Skin epidermis (tissue), 12 donors: Measurements from ENCODE around the gene ASMT.

ENCODE experiments used
- H3K27ac ChIP-seq, 21 experiments: fragments of 200-600 bp; sonication (generic) in 11 of 21; one replicate each; pipeline ENCODE4 v1.5.0; 2020; ENCODE audit warnings: mild to moderate bottlenecking in 3 of 21, inconsistent platforms in 2 of 21, moderate library complexity in 2 of 21
- H3K4me3 ChIP-seq, 7 experiments: fragments of 200-600 bp; sonication (generic) in 2 of 7; one replicate each; pipeline ENCODE4 v1.5.0; 2020; ENCODE audit warnings: inconsistent platforms in 2 of 7, mild to moderate bottlenecking in 2 of 7, moderate library complexity in 1 of 7

Gene ASMT

DNA sequence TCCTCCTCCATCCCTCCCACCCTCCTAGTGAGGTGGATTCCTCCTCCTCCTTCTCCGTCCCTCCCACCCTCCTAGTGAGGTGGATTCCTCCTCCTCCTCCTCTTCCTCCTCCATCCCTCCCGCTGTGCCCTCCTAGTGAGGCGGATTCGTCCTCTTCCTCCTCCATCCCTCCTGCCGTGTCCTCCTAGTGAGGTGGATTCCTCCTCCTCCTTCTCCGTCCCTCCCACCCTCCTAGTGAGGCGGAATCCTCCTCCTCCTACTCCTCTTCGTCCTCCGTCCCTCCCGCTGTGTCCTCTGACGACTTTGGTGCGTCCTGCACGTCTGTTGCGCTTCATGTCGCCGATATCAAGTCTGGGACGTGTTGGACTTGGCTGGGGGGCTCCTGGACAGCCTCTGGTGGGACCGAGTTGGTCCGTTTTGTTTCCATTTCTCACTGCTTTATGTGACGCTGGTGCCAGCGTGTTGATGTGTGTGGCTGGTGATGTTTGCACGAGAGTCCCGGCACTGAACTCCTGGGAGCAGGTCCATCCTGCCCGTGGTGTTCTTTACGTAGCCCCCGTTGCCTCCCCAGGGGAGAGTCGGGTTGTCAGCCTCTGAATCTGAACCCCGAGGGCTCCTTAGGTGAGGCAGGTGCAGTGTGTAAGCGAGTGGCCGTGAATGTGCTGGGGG, 18.0 kb upstream of the ASMT start:
- H3K27ac ChIP-seq, result no peak overlapping the region

GRCh38 chrX:1597345-1598020, 17.4 kb upstream of the ASMT start:
- no peak overlapping the region for H3K27ac ChIP-seq
- no peak overlapping the region for H3K4me3 ChIP-seq

More for the DNA sequence above, 18.0 kb upstream of the ASMT start:
- H3K4me3 ChIP-seq, result no peak overlapping the region

GRCh38 chrX:1598021-1598875, 16.6 kb upstream of the ASMT start:
- H3K4me3 ChIP-seq, result no peak overlapping the region
- H3K27ac ChIP-seq, result no peak overlapping the region

DNA sequence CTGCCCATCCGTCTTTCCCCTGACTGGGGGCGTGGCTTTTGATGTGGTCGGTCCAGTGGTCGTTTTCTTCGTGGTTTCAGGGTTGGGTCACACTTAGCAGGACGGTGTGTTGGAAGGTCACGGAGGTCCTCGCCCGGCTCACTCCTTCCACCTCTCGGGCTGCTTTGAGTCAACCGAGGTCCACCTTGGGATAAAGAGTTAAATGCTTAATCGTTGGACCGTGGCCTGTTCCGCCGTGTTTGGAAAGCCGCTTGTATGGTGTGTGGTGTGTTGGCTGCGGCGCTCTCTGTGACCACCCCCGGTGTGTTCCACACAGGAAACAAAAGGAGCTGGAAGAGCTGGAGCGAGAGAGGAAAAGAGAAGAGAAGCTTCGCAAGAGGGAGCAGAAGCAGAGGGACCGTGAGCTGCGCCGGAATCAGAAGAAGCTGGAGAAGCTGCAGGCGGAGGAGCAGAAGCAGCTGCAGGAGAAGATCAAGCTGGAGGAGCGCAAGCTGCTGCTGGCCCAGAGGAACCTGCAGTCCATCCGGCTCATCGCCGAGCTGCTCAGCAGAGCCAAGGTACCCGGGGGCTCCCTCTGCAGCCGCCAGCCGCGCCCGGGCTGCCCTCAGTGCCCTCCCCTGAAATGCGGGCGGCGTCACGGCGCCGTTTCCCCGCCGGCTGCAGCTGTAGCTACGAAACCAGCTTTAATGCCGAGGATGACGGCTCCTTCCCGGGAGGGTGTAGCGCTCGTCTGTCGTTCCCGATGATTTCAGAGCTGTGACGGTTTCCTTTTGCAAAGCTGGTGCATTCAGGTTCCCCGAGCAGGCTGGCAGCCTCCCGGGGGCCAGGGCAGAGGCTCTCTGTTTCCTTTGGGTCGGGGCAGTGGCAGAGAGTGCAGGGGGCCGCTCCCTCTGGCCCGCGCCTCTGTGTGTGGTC, 15.7 kb upstream of the ASMT start:
- H3K4me3 ChIP-seq, result no peak overlapping the region
- no peak overlapping the region for H3K27ac ChIP-seq

DNA sequence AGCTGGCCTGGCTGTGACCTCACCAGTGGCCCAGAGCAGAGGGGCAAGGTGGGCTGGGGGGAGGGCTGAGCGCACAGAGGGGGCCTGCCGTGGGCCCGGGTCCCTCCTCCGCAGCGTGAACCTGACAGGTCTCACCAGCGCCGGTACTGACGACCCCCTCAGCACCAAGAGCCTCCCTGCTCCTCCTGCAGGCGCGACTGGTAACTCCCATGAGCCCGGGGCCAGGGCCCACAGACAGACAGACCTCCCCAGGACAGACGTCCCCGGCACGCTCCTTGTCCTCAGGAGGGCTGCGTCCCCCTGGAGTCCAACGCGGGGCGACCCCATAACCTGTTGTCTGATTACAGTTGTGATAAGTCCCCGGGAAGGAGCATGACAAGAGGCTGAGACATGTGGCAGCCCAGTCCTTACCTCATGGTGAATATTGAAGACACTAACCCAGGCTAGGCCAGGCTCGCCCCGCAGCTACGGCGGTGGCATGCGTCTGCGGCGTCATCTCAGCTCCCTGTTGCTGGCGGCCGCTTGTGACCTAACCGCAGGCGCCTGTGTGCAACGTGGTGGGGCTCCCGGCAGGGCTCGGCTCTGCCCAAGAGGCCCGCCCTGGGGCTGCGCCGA, 15.0 kb upstream of the ASMT start:
- Histone ChIP-seq H3K27ac (no peak overlapping the region), H3K4me3 (no peak overlapping the region)

DNA sequence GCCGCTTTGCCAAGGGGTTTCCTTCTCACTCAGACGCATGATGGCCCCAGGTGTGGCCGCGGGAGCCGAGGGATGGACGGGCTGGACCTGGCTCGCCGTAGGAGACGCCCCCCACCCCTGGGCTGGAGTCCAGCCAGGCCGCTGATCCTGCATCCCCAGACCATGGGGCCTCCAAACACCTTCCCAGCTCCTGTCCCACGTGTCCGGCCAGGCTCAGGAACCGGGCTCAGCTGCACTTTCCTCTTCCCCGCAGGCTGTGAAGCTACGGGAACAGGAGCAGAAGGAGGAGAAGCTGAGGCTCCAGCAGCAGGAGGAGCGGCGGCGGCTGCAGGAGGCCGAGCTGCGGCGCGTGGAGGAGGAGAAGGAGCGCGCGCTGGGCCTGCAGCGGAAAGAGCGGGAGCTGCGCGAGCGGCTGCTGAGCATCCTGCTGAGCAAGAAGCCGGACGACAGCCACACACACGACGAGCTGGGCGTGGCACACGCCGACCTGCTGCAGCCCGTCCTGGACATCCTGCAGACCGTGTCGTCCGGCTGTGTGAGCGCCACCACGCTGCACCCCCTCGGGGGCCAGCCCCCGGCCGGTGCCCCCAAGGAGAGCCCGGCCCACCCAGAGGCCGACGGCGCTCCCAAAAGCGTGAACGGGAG, 14.3 kb upstream of the ASMT start:
- Histone ChIP-seq H3K27ac (no peak overlapping the region), H3K4me3 (no peak overlapping the region)

GRCh38 chrX:1601051-1601767, 13.7 kb upstream of the ASMT start:
- no peak overlapping the region for H3K4me3 ChIP-seq
- H3K27ac ChIP-seq, result no peak overlapping the region

- Histone ChIP-seq H3K4me3 (no peak overlapping the region), H3K27ac (no peak overlapping the region)
These were observed 13.1 kb upstream of the ASMT start for GRCh38 chrX:1601768-1602085.

- no peak overlapping the region for H3K4me3 ChIP-seq
- H3K27ac ChIP-seq, result no peak overlapping the region
These were observed 12.6 kb upstream of the ASMT start for GRCh38 chrX:1602299-1602698.

GRCh38 chrX:1606496-1606895, 8.4 kb upstream of the ASMT start:
- no peak overlapping the region for H3K27ac ChIP-seq

DNA sequence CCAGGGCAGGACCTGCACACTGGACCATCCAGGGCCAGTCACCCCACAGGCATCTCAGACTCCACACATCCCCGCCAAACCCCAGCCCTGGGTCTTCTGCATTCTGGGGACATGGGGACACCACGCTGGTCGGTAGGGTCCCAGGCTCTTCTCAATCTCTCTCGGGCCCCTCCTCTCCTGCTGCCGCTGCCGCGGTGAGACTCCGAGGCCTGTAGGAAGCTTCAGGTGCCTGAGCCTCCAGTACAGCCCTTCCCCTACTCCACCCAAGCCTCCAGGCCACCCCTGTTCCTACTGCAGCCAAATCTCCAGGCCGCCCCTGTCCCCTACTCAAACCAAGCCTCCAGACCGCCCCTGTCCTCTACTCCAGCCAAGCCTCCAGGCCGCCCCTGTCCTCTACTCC, 5.5 kb upstream of the ASMT start:
- no peak overlapping the region for H3K27ac ChIP-seq
- no peak overlapping the region for H3K4me3 ChIP-seq

More at GRCh38 chrX:1606496-1606895, 8.4 kb upstream of the ASMT start:
- no peak overlapping the region for H3K4me3 ChIP-seq

DNA sequence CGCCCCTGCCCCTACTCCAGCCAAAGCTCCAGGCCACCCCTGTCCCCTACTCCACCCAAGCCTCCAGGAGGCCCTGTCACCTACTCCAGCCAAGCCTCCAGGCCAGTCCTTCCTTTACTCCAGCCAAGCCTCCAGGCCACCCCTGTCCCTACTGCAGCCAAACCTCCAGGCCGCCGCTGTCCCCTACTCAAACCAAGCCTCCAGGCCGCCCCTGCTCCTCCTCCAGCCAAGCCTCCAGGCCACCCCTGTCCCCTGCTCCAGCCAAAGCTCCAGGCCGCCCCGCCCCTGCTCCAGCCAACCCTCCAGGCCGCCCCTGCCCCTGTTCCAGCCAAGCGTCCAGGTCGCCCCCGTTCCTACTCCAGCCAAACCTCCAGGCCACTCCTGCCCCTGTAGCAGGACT, 5.1 kb upstream of the ASMT start:
- Histone ChIP-seq H3K4me3 (no peak overlapping the region), H3K27ac (no peak overlapping the region)

GRCh38 chrX:1610166-1610565, 4.7 kb upstream of the ASMT start:
- Histone ChIP-seq H3K4me3 (no peak overlapping the region), H3K27ac (no peak overlapping the region)

DNA sequence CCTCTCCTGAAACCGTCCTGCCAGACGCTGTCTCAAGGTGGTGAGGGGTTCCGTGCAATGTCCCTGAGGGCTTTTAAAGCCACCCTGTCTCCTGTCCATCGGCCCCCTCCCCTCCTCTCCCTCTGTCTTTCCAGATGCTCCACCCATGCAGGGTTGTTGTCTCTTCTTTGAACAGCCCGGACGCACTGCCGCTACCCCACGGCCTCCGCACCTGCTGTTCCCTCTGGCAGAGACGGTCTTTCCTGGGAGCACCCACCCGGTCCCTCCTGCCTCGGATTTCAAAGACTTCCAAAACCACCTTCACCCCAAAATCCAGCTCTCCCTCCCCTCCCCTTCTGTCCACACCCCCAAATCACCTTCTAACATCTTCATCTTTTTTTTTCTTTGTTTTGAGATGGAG, 4.1 kb upstream of the ASMT start:
- Histone ChIP-seq H3K27ac (no peak overlapping the region), H3K4me3 (no peak overlapping the region)

DNA sequence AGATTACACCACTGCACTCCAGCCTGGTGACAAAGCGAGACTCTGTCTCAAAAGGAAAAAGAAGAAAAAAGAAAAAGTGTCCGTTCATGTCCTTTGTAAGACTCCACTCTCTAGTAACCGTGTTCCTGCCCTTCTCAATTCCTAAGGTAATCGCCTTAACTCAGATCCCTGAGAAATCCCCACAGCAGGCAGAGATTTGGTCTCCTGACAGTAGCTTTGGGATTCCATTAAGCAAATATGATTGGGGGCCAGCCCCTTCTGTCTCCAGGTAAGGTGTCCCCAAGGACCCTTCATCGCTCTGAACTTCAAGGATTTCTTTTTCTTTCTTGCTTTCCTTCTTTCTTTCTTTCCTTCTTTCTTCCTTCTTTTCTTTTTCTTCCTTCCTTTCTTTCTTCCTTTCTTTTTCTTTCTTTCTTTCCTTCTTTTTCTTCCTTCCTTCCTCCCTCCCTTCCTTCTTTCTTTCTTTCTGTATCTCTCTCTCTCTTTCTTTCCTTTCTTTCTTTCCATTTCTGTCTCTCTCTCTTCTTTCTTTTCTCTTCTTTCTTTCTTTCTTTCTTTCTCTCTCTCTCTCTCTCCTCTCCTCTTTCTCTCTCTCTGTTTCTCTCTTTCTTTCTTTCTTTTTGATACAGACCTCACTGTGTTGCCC, 2.1 kb upstream of the ASMT start:
- H3K4me3 ChIP-seq, result no peak overlapping the region
- H3K27ac ChIP-seq, result no peak overlapping the region

DNA sequence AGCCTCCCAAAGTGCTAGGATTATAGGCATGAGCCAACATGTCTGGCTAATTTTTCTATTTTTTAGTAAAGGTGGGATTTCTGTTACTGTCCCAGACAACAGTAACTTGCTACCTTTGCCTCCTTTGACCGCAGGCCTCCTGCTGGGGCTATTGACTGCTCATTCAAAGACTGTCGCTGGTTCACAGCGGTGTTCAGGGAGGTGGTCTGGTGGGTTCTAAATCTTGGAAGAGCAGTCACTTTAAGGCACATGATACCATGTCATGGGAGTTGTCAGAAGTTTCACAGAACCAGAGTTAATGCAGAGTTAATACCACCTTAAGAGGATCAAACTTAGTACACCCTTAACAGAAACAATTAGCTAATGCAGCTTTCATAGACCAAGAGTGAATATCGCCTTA, 3.8 kb downstream of the ASMT start:
- no peak overlapping the region for H3K27ac ChIP-seq

DNA sequence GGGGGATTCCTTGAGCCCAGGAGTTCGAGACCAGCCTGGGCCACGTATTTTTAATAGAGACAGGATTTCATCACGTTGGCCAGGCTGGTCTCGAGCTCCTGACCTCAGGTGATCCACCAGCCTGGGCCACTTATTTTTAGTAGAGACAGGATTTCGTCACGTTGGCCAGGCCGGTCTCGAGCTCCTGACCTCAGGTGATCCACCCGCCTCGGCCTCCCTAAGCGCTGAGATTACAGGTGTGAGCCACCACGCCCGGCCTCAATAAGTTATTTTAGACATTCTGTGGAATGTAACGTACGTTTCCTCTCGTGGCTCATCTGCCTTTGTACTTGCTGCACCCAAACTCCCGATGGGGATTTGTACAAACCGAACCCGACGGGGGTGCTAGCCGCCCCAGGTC, 8.8 kb downstream of the ASMT start:
- no peak overlapping the region for H3K27ac ChIP-seq
- no peak overlapping the region for H3K4me3 ChIP-seq

More for the DNA sequence above, 3.8 kb downstream of the ASMT start:
- no peak overlapping the region for H3K4me3 ChIP-seq
